ENCODE measurements around the gene ADCY7.

GRCh38 chr16:50326264-50326663, 59.9 kb downstream of the ADCY7 start:
- no peak for TF ChIP-seq POLR2A (IDR thresholded peaks at IDR 0.05)
- TF ChIP-seq CTCF (IDR thresholded peaks at IDR 0.05) = no peak
- no peak for TF ChIP-seq EP300 (IDR thresholded peaks at IDR 0.05)
